Effector memory CD4-positive, alpha-beta T cell (primary cell): ENCODE measurements around the gene C2orf81.

Experiments
- DNase-seq, 3 donors: peaks; one replicate each; pipeline ENCODE4 v3.0.0-alpha.2; 2020
- H3K27ac ChIP-seq: 2 replicates; pipeline ENCODE4 v1.7.0; 2013; ENCODE audit warnings: mild to moderate bottlenecking, low read length, moderate library complexity; ENCODE audit not compliant: insufficient read depth, poor library complexity, severe bottlenecking
- H3K27me3 ChIP-seq: replicated peaks from 2 replicates; pipeline ENCODE4 v1.7.0; 2013; ENCODE audit warnings: mild to moderate bottlenecking, low read length; ENCODE audit not compliant: insufficient read depth, control insufficient read depth, poor library complexity, severe bottlenecking
- H3K36me3 ChIP-seq: 2 replicates; pipeline ENCODE4 v1.7.0; 2013; ENCODE audit warnings: mild to moderate bottlenecking, low read length, moderate library complexity; ENCODE audit not compliant: control insufficient read depth, insufficient read depth
- H3K4me1 ChIP-seq: 2 replicates; pipeline ENCODE4 v1.7.0; 2013; ENCODE audit warnings: low read length, mild to moderate bottlenecking; ENCODE audit not compliant: control insufficient read depth, insufficient read depth, poor library complexity, severe bottlenecking
- H3K4me3 ChIP-seq: 2 replicates; pipeline ENCODE4 v1.7.0; 2013; ENCODE audit warnings: low read length, low read depth, mild to moderate bottlenecking; ENCODE audit not compliant: insufficient read depth, poor library complexity, severe bottlenecking
- H3K9me3 ChIP-seq: 2 replicates; pipeline ENCODE4 v1.7.0; 2013; ENCODE audit warnings: mild to moderate bottlenecking, low read length, moderate library complexity; ENCODE audit not compliant: control insufficient read depth

C2orf81 gene

DNA sequence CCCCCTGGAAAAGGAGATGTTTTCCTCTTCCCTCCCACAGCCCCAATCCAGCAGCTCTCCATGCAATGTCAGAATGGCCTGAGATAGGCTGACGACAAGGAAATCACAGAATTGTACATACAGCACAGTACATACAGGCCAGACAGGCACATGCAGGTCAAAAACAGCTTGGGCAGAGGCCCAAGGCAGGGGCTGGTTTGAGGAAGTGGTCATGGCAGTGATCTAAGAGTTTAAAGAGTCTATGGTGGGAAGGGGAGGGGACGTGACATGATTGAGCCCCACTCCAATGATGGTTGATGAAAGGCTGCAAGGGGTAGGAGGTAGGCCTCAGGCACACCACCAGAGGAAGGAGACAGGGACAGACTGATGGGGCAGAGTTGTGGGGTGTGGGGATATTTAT is 45.6 kb downstream of the C2orf81 start:
- peaks cover 19% of the 10 kb centered on the region for H3K36me3 ChIP-seq
- H3K4me1 ChIP-seq: peaks cover 11% of the 10 kb centered on the region
- no peak overlapping the region for H3K4me3 ChIP-seq
- no peaks in the 10 kb centered on the region for H3K27me3 ChIP-seq
- no peak for DNase-seq
- H3K9me3 ChIP-seq: no peaks in the 10 kb centered on the region
- no peak overlapping the region for H3K27ac ChIP-seq

- Histone ChIP-seq H3K4me3 (no peak overlapping the region), H3K4me1 (no peaks in the 10 kb centered on the region), H3K27me3 (no peaks in the 10 kb centered on the region), H3K36me3 (peaks cover 31% of the 10 kb centered on the region), H3K27ac (no peak overlapping the region), H3K9me3 (no peaks in the 10 kb centered on the region)
- no peak for DNase-seq
Observed at GRCh38 chr2:74374509-74375205, 46.8 kb downstream of the C2orf81 start.

DNA sequence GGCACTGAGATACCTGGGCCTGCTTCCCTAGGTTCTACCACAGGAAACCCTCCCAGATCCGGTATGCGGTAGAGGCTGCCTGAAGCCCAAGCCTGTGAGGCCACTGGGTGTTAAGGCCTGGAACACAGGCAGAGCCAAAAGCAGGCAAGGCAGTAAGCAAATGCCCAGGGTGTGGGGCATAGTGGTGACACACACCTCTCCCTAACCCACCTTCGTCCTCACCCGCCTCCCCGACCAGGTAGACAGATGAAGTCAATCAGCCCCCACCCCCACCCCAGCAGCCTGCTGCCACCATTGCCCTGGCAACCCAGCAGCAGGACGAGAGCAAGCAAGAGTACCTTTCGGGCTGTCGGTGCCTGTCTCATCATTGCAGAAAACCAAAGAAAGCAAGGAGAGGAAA is 47.4 kb downstream of the C2orf81 start:
- H3K9me3 ChIP-seq: no peaks in the 10 kb centered on the region
- H3K4me1 ChIP-seq: no peaks in the 10 kb centered on the region
- H3K36me3 ChIP-seq: peaks cover 36% of the 10 kb centered on the region
- no peak for DNase-seq
- H3K4me3 ChIP-seq: no peak overlapping the region
- no peak overlapping the region for H3K27ac ChIP-seq
- no peaks in the 10 kb centered on the region for H3K27me3 ChIP-seq

DNA sequence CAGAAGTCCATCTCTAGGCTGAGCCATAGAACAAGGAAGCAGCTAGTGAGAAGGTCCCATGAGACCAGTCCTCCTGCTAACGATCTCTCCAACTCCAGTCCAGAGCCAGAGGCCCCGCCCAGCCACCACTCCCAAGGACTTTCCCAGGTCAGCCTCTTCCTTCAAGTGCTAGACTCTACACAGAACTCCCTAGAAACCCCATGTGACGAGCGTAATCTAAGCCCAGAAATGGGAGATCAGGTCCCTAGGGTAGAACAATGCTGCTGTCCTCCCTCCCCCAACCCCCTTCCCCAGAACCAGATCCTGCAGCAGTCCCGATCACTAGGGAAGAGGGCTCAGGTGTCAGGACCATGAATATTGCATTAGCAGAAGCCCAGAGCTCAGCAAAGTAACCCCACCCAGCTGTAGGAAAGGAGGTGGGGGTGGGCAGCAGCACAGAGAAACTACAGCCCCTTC is 48.2 kb downstream of the C2orf81 start:
- Histone ChIP-seq H3K4me1 (no peaks in the 10 kb centered on the region), H3K27me3 (no peaks in the 10 kb centered on the region), H3K36me3 (peaks cover 43% of the 10 kb centered on the region), H3K9me3 (no peaks in the 10 kb centered on the region), H3K4me3 (no peak overlapping the region), H3K27ac (no peak overlapping the region)
- DNase-seq: no peak

- Histone ChIP-seq H3K4me1 (no peaks in the 10 kb centered on the region), H3K27ac (no peak overlapping the region), H3K27me3 (no peaks in the 10 kb centered on the region), H3K36me3 (peaks cover 44% of the 10 kb centered on the region), H3K4me3 (no peak overlapping the region), H3K9me3 (no peaks in the 10 kb centered on the region)
- no peak for DNase-seq
Observed at GRCh38 chr2:74372674-74373073, 48.7 kb downstream of the C2orf81 start.

DNA sequence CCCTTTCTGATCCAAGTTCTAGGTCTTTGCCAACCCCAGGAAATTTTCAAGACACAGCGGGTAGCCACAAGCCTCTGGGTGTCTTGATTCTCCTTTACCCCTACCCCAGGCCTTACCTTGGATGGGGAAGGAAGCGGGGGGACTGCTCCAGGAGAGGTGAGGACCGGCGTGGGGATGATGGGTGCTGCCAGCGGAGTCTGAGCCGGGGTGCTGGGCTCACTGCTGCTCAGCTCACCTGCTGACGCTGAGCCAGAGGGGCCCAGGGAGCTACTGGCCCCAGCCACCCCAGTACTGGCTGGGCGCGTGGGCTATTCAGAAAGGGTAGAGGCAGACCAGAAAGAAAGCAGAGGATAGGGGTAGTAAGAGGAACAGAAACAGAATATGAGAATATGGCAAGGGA is 50.0 kb downstream of the C2orf81 start:
- Histone ChIP-seq H3K27me3 (no peaks in the 10 kb centered on the region), H3K27ac (no peak overlapping the region), H3K36me3 (peaks cover 50% of the 10 kb centered on the region), H3K4me3 (no peak overlapping the region), H3K4me1 (no peaks in the 10 kb centered on the region), H3K9me3 (no peaks in the 10 kb centered on the region)
- DNase-seq: no peak

DNA sequence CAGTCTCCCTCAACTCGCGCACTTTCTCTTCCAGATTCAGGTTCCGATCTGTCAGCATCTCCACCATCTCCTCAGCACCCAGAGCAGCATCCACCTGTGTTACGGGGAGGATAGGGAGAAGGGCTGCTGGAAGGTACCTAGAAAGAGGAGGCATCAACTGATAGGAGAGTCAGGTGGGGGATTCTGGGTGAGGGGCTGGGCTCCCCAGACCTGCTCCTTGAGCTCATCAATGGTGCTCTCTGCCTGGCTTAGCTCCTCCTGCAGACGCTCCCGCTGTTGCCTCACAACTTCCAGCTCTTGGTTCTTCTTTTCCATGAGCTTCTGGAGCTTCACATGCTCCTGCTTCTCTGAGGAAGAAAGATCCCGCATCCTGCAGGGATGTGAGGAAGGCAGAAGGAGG is 51.4 kb downstream of the C2orf81 start:
- DNase-seq: no peak
- H3K9me3 ChIP-seq: no peaks in the 10 kb centered on the region
- peaks cover 64% of the 10 kb centered on the region for H3K36me3 ChIP-seq
- no peak overlapping the region for H3K4me3 ChIP-seq
- no peak overlapping the region for H3K27ac ChIP-seq
- no peaks in the 10 kb centered on the region for H3K4me1 ChIP-seq
- no peaks in the 10 kb centered on the region for H3K27me3 ChIP-seq

DNA sequence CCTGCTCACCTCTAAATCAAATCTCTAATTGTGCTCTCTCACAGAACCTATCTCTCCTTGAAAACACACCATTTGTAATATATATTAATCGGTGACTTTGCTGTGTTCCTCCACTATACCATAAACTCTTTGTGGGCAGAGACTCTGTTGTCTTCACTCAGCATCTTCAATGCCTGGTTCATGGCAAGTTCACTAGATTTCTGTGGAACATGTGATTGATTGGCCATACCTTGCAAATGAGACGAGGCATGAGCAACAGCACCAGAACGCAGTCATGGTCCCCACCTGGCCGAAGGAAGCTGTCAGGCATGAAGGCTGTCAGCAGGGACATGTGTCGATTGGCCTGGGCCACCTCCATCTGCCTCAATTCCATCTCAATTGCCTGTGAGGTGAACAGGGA is 52.9 kb downstream of the C2orf81 start:
- DNase-seq: no peak
- H3K9me3 ChIP-seq: no peaks in the 10 kb centered on the region
- no peaks in the 10 kb centered on the region for H3K4me1 ChIP-seq
- no peak overlapping the region for H3K4me3 ChIP-seq
- H3K36me3 ChIP-seq: peaks cover 75% of the 10 kb centered on the region
- H3K27ac ChIP-seq: no peak overlapping the region
- no peaks in the 10 kb centered on the region for H3K27me3 ChIP-seq

DNA sequence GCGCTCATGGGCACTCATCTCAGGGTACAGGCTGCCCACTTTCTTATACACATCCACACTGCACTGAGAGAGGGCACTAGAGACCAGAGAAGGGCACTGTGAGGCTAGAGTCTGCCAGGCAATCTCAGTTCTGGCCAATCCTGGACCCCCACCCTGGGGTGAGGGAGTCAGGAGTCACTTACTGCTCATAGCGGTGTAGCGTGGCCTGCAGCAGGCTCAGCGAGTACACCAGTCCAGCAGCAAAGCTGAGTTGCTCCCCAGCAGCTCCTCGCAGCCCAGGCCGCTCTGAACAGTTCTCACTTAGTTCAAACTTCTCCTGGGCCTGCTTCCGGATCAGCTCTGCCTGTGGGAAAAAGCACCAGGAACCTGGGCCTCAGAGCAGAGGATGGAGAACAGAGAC is 53.6 kb downstream of the C2orf81 start:
- H3K36me3 ChIP-seq: peaks cover 82% of the 10 kb centered on the region
- H3K27ac ChIP-seq: no peak overlapping the region
- DNase-seq: no peak
- H3K4me3 ChIP-seq: no peak overlapping the region
- no peaks in the 10 kb centered on the region for H3K9me3 ChIP-seq
- H3K4me1 ChIP-seq: no peaks in the 10 kb centered on the region
- H3K27me3 ChIP-seq: no peaks in the 10 kb centered on the region

DNA sequence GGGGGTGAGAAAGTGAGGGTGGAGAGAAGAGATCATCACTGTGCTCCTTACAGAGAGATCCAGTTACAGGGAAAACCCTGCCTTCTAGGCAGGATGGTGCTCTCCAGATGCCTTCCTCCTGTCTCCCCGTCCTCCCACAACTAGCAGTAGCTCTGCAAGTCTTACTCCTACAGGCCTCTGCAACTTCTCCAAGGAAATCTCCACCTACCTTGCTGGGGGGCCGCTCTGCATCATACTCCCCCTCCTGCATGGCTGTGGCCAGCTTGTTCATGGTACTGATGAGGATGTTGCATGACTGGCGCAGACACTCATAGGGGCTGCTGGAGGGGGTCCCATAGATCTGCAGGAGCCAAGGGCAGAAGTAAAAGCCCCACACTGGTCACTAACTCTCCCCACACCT is 55.4 kb downstream of the C2orf81 start:
- Histone ChIP-seq H3K4me3 (no peak overlapping the region), H3K9me3 (no peaks in the 10 kb centered on the region), H3K36me3 (peaks cover 94% of the 10 kb centered on the region), H3K27ac (no peak overlapping the region), H3K4me1 (no peaks in the 10 kb centered on the region), H3K27me3 (no peaks in the 10 kb centered on the region)
- DNase-seq: no peak
